ENCODE measurements around the gene FCRL6.

Gene FCRL6

DNA sequence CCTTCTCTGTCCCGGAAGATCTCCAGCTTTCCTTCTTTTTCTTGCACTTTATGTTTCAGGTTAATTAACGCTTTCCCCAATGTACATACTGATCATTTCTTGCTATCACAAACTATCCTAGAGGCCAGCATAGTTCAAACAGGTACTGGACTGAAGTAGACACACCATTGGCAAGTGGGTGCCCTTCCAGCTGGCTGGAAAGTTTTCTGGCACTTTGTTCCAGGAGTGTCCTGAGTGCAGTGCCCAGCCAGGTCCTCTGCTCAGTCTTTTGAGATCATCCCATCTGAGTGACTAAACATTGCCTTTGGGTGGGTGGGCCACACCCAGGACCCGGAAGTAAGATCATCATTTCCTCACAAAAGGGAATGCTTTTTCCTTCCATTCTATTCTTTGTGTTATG lies 36.4 kb upstream of the FCRL6 start:
- ChIA-PET POLR2A (no interaction called here), CTCF (interaction anchor here (0.9 kb wide), 1 partner anchor 555 kb away, joined by 3 read pairs; no protein-coding TSS in a partner anchor)
- Histone ChIP-seq H3K4me1 (ENCODE audit: control insufficient read depth, insufficient read depth, low read length) (no peaks in the 10 kb centered on the region), H3K36me3 (ENCODE audit: control insufficient read depth in 2 of 2, insufficient read depth in 1 of 2, low read length in 2 of 2) (no peaks in the 10 kb centered on the region), H3K27ac (ENCODE audit: extremely low read depth, low read depth, low read length) (no peak overlapping the region), H3K4me3 (ENCODE audit: low read depth, low read length) (no peak overlapping the region), H3K9me3 (ENCODE audit: control insufficient read depth, insufficient read depth, low read depth, low read length) (no peaks in the 10 kb centered on the region)
- TF ChIP-seq ZNF324 (tag by site-specific recombination; IDR thresholded peaks at IDR 0.05) (no peak), HOXD13 (CRISPR knock-in tag; IDR thresholded peaks at IDR 0.05; ENCODE audit: borderline replicate concordance) (no peak), ZNF341 (tag by site-specific recombination; IDR thresholded peaks at IDR 0.05; ENCODE audit: low read depth) (no peak), YY1 (tag by site-specific recombination; IDR thresholded peaks at IDR 0.05) (no peak), ZFHX2 (tag by site-specific recombination; conservative IDR thresholded peaks at IDR 0.05) (no peak), FEZF1 (tag by site-specific recombination; IDR thresholded peaks at IDR 0.05) (no peak), ZNF747 (tag by site-specific recombination; IDR thresholded peaks at IDR 0.05) (no peak), ZNF426 (tag by site-specific recombination; IDR thresholded peaks at IDR 0.05) (no peak), ZNF623 (tag by site-specific recombination; IDR thresholded peaks at IDR 0.05) (no peak), ZSCAN16 (tag by site-specific recombination; IDR thresholded peaks at IDR 0.05) (no peak), ZNF248 (tag by site-specific recombination; IDR thresholded peaks at IDR 0.05) (no peak)
- TF ChIP-seq, protein P1, sequence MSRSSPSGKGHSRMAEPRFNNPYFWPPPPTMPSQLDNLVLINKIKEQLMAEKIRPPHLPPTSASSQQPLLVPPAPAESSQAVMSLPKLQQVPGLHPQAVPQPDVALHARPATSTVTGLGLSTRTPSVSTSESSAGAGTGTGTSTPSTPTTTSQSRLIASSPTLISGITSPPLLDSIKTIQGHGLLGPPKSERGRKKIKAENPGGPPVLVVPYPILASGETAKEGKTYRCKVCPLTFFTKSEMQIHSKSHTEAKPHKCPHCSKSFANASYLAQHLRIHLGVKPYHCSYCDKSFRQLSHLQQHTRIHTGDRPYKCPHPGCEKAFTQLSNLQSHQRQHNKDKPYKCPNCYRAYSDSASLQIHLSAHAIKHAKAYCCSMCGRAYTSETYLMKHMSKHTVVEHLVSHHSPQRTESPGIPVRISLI (tag by site-specific recombination; IDR thresholded peaks at IDR 0.05): no peak

DNA sequence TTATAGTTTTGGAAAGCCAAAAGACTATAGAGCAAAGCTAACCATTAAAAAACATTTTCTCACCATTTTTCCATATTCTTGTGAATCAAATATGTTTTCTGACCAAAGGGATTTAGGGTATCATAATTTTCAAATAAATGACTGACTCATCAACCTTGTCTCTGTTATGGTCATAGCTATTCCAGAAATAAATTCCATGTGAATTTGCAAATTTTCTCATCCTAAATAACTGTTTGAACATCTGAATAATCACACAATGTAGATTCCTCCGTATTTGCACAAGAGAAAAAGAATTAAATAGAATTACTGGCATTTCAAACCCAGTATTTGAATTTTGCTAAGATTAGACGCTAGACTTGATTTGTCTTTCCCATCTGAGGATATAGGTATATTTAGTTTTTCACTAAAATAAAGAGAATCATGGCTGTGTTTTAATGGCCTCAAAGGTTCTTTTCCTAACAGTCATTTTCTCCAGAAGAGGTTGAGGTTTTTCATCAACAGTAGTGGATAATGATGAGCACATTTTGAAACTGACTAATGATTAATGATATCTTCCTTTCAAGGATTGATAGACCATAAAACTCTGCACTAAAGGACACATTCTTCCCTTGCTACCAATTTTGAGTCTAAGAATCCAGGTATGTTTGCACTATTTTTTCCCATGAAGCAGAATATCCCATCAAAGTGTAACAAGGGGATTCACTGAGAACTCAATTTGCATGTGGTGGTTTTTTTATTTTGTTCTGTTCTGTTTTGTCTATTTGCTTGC lies 30.8 kb upstream of the FCRL6 start:
- no peak overlapping the region for H3K27ac ChIP-seq (ENCODE audit: extremely low read depth, low read depth, low read length)
- H3K4me1 ChIP-seq (ENCODE audit: control insufficient read depth, insufficient read depth, low read length): no peaks in the 10 kb centered on the region
- ChIA-PET CTCF (no interaction called here), POLR2A (no interaction called here)
- TF ChIP-seq, protein P2, sequence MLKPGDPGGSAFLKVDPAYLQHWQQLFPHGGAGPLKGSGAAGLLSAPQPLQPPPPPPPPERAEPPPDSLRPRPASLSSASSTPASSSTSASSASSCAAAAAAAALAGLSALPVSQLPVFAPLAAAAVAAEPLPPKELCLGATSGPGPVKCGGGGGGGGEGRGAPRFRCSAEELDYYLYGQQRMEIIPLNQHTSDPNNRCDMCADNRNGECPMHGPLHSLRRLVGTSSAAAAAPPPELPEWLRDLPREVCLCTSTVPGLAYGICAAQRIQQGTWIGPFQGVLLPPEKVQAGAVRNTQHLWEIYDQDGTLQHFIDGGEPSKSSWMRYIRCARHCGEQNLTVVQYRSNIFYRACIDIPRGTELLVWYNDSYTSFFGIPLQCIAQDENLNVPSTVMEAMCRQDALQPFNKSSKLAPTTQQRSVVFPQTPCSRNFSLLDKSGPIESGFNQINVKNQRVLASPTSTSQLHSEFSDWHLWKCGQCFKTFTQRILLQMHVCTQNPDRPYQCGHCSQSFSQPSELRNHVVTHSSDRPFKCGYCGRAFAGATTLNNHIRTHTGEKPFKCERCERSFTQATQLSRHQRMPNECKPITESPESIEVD (tag by site-specific recombination; IDR thresholded peaks at IDR 0.05): no peak
- TF ChIP-seq ZBTB20 (tag by site-specific recombination; IDR thresholded peaks at IDR 0.05) (no peak), ZNF785 (tag by site-specific recombination; IDR thresholded peaks at IDR 0.05) (no peak), ZBTB21 (tag by site-specific recombination; IDR thresholded peaks at IDR 0.05) (no peak), ZNF366 (tag by site-specific recombination; conservative IDR thresholded peaks at IDR 0.05) (no peak), SP7 (tag by site-specific recombination; IDR thresholded peaks at IDR 0.05) (no peak), TRIM28 (IDR thresholded peaks at IDR 0.05; ENCODE audit: borderline replicate concordance, low read length) (no peak), ZNF530 (tag by site-specific recombination; IDR thresholded peaks at IDR 0.05; ENCODE audit: low read depth) (no peak), ZBTB1 (tag by site-specific recombination; IDR thresholded peaks at IDR 0.05) (no peak), ZNF416 (tag by site-specific recombination; IDR thresholded peaks at IDR 0.05) (no peak), ZNF19 (tag by site-specific recombination; IDR thresholded peaks at IDR 0.05; ENCODE audit: low read depth) (no peak), SP2 (tag by site-specific recombination; IDR thresholded peaks at IDR 0.05) (no peak), ZBTB6 (tag by site-specific recombination; IDR thresholded peaks at IDR 0.05) (no peak), GLIS2 (tag by site-specific recombination; IDR thresholded peaks at IDR 0.05) (no peak), ZNF112 (tag by site-specific recombination; IDR thresholded peaks at IDR 0.05) (no peak), ZBTB17 (tag by site-specific recombination; IDR thresholded peaks at IDR 0.05) (no peak), ZNF670 (tag by site-specific recombination; IDR thresholded peaks at IDR 0.05; ENCODE audit: low read depth) (no peak)
- TF ChIP-seq, protein P3, sequence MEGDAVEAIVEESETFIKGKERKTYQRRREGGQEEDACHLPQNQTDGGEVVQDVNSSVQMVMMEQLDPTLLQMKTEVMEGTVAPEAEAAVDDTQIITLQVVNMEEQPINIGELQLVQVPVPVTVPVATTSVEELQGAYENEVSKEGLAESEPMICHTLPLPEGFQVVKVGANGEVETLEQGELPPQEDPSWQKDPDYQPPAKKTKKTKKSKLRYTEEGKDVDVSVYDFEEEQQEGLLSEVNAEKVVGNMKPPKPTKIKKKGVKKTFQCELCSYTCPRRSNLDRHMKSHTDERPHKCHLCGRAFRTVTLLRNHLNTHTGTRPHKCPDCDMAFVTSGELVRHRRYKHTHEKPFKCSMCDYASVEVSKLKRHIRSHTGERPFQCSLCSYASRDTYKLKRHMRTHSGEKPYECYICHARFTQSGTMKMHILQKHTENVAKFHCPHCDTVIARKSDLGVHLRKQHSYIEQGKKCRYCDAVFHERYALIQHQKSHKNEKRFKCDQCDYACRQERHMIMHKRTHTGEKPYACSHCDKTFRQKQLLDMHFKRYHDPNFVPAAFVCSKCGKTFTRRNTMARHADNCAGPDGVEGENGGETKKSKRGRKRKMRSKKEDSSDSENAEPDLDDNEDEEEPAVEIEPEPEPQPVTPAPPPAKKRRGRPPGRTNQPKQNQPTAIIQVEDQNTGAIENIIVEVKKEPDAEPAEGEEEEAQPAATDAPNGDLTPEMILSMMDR (tag by site-specific recombination; IDR thresholded peaks at IDR 0.05): no peak
- TF ChIP-seq, protein P4, sequence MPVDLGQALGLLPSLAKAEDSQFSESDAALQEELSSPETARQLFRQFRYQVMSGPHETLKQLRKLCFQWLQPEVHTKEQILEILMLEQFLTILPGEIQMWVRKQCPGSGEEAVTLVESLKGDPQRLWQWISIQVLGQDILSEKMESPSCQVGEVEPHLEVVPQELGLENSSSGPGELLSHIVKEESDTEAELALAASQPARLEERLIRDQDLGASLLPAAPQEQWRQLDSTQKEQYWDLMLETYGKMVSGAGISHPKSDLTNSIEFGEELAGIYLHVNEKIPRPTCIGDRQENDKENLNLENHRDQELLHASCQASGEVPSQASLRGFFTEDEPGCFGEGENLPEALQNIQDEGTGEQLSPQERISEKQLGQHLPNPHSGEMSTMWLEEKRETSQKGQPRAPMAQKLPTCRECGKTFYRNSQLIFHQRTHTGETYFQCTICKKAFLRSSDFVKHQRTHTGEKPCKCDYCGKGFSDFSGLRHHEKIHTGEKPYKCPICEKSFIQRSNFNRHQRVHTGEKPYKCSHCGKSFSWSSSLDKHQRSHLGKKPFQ (tag by site-specific recombination; IDR thresholded peaks at IDR 0.05): no peak
- H3K4me3 ChIP-seq (ENCODE audit: low read depth, low read length): no peak overlapping the region
- H3K36me3 ChIP-seq (ENCODE audit: control insufficient read depth in 2 of 2, insufficient read depth in 1 of 2, low read length in 2 of 2): no peaks in the 10 kb centered on the region
- no peaks in the 10 kb centered on the region for H3K9me3 ChIP-seq (ENCODE audit: control insufficient read depth, insufficient read depth, low read depth, low read length)

Data from HEK293 (cell line).